Measurements from ENCODE around the gene THRB. TPM values are rescaled to one million over a fixed set of nuclear protein-coding genes. Genes with fewer than 3 reads are reported as not detected.

Gene THRB
- total RNA-seq, 1 donor from 2014 or later = 0.56 TPM

DNA sequence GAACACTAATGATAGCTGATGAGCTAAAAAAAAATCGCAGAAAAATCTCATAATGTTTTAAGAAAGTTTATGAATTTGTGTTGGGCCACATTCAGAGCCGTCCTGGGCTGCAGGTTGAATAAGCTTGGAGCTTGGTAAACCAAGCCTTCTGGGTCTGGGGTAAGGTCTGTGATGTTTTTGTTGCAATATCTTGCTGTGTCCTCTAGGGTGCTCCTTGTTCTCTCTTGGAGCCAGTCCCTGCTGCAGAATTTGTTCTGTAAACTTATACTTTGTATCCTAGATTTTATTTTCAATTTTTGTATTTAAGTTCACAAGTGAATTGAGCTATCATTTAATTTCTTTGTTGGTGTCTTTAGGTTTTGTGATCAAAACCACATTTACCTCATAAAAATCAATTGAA, 405.9 kb downstream of the THRB start:
- Mint-ChIP-seq H3K27me3 (ENCODE audit: unreplicated experiment) (no peaks in the 10 kb centered on the region), H3K36me3 (ENCODE audit: unreplicated experiment) (no peaks in the 10 kb centered on the region), H3K4me1 (ENCODE audit: low read depth, unreplicated experiment) (no peaks in the 10 kb centered on the region), H3K27ac (ENCODE audit: unreplicated experiment) (no peak overlapping the region), H3K9me3 (ENCODE audit: unreplicated experiment) (peaks cover 2% of the 10 kb centered on the region), H3K4me3 (ENCODE audit: unreplicated experiment) (no peak overlapping the region)
- DNase-seq = no peak
- TF ChIP-seq, protein P1, sequence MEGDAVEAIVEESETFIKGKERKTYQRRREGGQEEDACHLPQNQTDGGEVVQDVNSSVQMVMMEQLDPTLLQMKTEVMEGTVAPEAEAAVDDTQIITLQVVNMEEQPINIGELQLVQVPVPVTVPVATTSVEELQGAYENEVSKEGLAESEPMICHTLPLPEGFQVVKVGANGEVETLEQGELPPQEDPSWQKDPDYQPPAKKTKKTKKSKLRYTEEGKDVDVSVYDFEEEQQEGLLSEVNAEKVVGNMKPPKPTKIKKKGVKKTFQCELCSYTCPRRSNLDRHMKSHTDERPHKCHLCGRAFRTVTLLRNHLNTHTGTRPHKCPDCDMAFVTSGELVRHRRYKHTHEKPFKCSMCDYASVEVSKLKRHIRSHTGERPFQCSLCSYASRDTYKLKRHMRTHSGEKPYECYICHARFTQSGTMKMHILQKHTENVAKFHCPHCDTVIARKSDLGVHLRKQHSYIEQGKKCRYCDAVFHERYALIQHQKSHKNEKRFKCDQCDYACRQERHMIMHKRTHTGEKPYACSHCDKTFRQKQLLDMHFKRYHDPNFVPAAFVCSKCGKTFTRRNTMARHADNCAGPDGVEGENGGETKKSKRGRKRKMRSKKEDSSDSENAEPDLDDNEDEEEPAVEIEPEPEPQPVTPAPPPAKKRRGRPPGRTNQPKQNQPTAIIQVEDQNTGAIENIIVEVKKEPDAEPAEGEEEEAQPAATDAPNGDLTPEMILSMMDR (IDR thresholded peaks at IDR 0.05; ENCODE audit: partially characterized antibody, unreplicated experiment) = peak; percentile 33

DNA sequence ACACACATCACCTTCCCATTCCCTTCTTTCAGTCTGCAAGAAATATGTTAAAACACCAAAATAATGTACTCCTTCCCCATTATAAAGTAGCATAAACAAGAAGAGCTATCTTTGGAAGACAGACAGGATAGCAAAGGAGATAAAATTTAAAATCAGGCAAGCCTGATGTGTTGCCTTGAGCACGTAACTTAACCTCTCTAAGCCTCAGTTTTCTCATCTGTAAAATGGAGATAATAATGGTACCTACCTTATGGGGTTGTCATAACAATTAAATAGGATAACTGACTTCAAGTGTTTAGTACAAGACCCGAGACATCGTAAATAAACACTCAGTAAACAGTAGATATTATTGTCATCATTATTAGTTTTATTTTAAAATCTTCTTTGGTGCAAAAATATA, 407.2 kb downstream of the THRB start:
- Mint-ChIP-seq H3K4me1 (ENCODE audit: low read depth, unreplicated experiment) (no peaks in the 10 kb centered on the region), H3K4me3 (ENCODE audit: unreplicated experiment) (no peak overlapping the region), H3K27ac (ENCODE audit: unreplicated experiment) (no peak overlapping the region), H3K36me3 (ENCODE audit: unreplicated experiment) (no peaks in the 10 kb centered on the region), H3K27me3 (ENCODE audit: unreplicated experiment) (no peaks in the 10 kb centered on the region), H3K9me3 (ENCODE audit: unreplicated experiment) (peaks cover 2% of the 10 kb centered on the region)
- no peak for DNase-seq
- TF ChIP-seq, protein P1 (IDR thresholded peaks at IDR 0.05; ENCODE audit: partially characterized antibody, unreplicated experiment) = no peak

DNA sequence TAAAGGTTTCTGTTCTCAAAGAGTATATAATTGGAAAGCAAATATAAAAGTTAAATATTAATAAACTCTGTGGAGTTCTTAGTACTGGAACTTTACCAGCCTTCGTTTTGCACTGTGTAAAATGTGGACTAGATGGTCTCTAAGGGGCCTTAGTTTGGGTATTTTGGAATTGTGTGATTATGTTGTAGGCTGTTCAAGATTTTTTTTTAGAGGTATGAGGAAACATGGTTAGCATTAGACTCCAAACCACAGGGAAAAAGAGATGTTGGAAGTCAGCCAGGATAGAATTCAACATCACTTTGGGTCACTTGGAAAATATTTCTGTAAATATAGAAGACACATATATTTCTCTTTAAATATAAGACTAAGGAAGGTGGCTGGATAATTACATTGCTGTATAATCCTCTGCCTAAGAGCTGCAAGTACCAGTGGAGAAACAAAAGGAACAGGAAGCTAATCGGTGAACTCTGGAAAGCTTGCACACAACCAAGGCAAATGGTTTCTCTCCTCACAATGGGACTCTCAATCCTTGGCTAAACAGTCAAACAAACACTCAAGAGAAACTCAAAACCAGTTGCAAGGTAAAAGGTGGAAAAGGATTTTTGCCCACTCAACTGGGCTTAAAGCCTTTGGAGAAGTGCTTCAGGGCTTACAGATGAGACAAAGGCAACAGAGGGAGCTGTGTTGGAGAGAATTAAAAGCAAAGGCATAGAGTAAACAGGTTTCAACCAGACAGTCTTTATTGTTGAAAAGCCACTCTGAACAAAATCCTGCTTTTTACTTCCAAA, 407.8 kb downstream of the THRB start:
- no peak for DNase-seq
- Mint-ChIP-seq H3K27me3 (ENCODE audit: unreplicated experiment) (no peaks in the 10 kb centered on the region), H3K27ac (ENCODE audit: unreplicated experiment) (no peak overlapping the region), H3K4me1 (ENCODE audit: low read depth, unreplicated experiment) (no peaks in the 10 kb centered on the region), H3K36me3 (ENCODE audit: unreplicated experiment) (no peaks in the 10 kb centered on the region), H3K4me3 (ENCODE audit: unreplicated experiment) (no peak overlapping the region), H3K9me3 (ENCODE audit: unreplicated experiment) (peaks cover 2% of the 10 kb centered on the region)
- TF ChIP-seq, protein P1 (IDR thresholded peaks at IDR 0.05; ENCODE audit: partially characterized antibody, unreplicated experiment) = no peak

DNA sequence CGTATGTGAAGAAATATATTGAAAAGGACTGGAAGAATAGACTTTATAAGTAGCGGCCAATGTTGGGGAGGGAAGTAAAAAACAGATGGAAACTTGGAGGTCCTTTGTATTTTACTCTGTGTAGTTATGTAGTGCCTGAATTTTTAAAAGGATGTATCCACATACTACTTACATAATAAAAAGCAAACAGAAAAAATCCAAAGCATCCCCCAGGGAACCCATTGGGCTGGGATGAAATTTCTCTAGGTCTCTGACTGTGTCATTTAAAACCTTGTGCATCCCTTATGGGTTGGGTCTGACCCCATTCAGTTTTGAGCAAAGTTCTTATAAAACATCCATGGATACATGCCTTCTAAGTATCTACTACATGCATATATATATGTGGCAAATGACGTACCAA, 408.4 kb downstream of the THRB start:
- no peak for DNase-seq
- H3K4me3 Mint-ChIP-seq (ENCODE audit: unreplicated experiment) = no peak overlapping the region
- H3K9me3 Mint-ChIP-seq (ENCODE audit: unreplicated experiment) = peaks cover 2% of the 10 kb centered on the region
- H3K4me1 Mint-ChIP-seq (ENCODE audit: low read depth, unreplicated experiment) = no peaks in the 10 kb centered on the region
- TF ChIP-seq, protein P1 (IDR thresholded peaks at IDR 0.05; ENCODE audit: partially characterized antibody, unreplicated experiment) = no peak
- H3K27me3 Mint-ChIP-seq (ENCODE audit: unreplicated experiment) = no peaks in the 10 kb centered on the region
- H3K27ac Mint-ChIP-seq (ENCODE audit: unreplicated experiment) = no peak overlapping the region
- H3K36me3 Mint-ChIP-seq (ENCODE audit: unreplicated experiment) = no peaks in the 10 kb centered on the region

DNA sequence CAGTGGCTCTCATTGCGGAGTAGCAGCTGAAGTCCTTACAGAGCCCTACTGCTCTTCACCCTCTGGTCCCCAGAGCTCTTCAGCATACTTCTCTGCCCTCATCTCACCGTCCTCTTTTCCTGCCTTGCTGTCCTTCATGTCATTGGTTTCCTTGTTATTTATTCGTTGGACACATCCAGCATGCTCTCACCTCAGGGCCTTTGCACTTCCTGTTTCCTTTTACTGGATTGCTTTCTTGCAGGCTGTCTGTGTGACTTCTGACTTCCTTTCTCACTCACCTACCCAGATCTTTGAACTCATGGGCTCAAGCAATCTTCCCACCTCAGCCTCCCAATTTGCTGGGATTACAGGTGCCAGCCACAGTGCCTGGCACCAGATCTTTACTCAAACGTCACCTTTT, 422.5 kb downstream of the THRB start:
- Mint-ChIP-seq H3K27me3 (ENCODE audit: unreplicated experiment) (no peaks in the 10 kb centered on the region), H3K36me3 (ENCODE audit: unreplicated experiment) (no peaks in the 10 kb centered on the region), H3K27ac (ENCODE audit: unreplicated experiment) (no peak overlapping the region), H3K9me3 (ENCODE audit: unreplicated experiment) (no peaks in the 10 kb centered on the region), H3K4me1 (ENCODE audit: low read depth, unreplicated experiment) (no peaks in the 10 kb centered on the region), H3K4me3 (ENCODE audit: unreplicated experiment) (no peak overlapping the region)
- no peak for DNase-seq
- TF ChIP-seq, protein P1 (IDR thresholded peaks at IDR 0.05; ENCODE audit: partially characterized antibody, unreplicated experiment) = no peak

Measured in glutamatergic neuron (in vitro differentiated cells).